ENCODE measurements around the gene B4GALNT3. TPM values are rescaled to one million over a fixed set of nuclear protein-coding genes. Genes with fewer than 3 reads are reported as not detected.

Gene B4GALNT3
- total RNA-seq, 1 donor from 2014 or later, result 32.5 TPM

- H3K4me1 Mint-ChIP-seq (ENCODE audit: unreplicated experiment), result peaks cover 25% of the 10 kb centered on the region
- peaks cover 19% of the 10 kb centered on the region for H3K36me3 Mint-ChIP-seq
- H3K27ac Mint-ChIP-seq, result peak overlapping the region; percentile 99
- DNase-seq (ENCODE audit: extremely low spot score, unreplicated experiment), result no peak
- TF ChIP-seq CTCF (conservative IDR thresholded peaks at IDR 0.05), result no peak
- peaks cover 6% of the 10 kb centered on the region for H3K9me3 Mint-ChIP-seq
- H3K4me3 Mint-ChIP-seq, result no peak overlapping the region
- H3K27me3 Mint-ChIP-seq, result peaks cover 4% of the 10 kb centered on the region
These were observed 80.0 kb downstream of the B4GALNT3 start for GRCh38 chr12:539540-540310.

GRCh38 chr12:541676-542324 lies 82.1 kb downstream of the B4GALNT3 start:
- peak overlapping the region; percentile 50 for H3K4me3 Mint-ChIP-seq
- H3K36me3 Mint-ChIP-seq, result peaks cover 19% of the 10 kb centered on the region
- no peak for DNase-seq (ENCODE audit: extremely low spot score, unreplicated experiment)
- peaks cover 6% of the 10 kb centered on the region for H3K9me3 Mint-ChIP-seq
- H3K27ac Mint-ChIP-seq, result peak overlapping the region; percentile 87
- H3K27me3 Mint-ChIP-seq, result peaks cover 10% of the 10 kb centered on the region
- peaks cover 25% of the 10 kb centered on the region for H3K4me1 Mint-ChIP-seq (ENCODE audit: unreplicated experiment)
- no peak for TF ChIP-seq CTCF (conservative IDR thresholded peaks at IDR 0.05)

- Mint-ChIP-seq H3K4me1 (ENCODE audit: unreplicated experiment) (peaks cover 25% of the 10 kb centered on the region), H3K9me3 (peaks cover 6% of the 10 kb centered on the region), H3K4me3 (peak overlapping the region; percentile 22), H3K27ac (peak overlapping the region; percentile 87), H3K27me3 (peaks cover 10% of the 10 kb centered on the region), H3K36me3 (peaks cover 18% of the 10 kb centered on the region)
- no peak for DNase-seq (ENCODE audit: extremely low spot score, unreplicated experiment)
- TF ChIP-seq CTCF (conservative IDR thresholded peaks at IDR 0.05), result no peak
These were observed 82.8 kb downstream of the B4GALNT3 start for GRCh38 chr12:542395-543113.

- Mint-ChIP-seq H3K4me1 (ENCODE audit: unreplicated experiment) (peaks cover 25% of the 10 kb centered on the region), H3K27ac (peak overlapping the region; percentile 87), H3K27me3 (peaks cover 10% of the 10 kb centered on the region), H3K4me3 (no peak overlapping the region), H3K9me3 (peaks cover 6% of the 10 kb centered on the region), H3K36me3 (peaks cover 15% of the 10 kb centered on the region)
- TF ChIP-seq CTCF (conservative IDR thresholded peaks at IDR 0.05), result no peak
- no peak for DNase-seq (ENCODE audit: extremely low spot score, unreplicated experiment)
These were observed 83.3 kb downstream of the B4GALNT3 start for GRCh38 chr12:543114-543451.

- no peak overlapping the region for H3K4me3 Mint-ChIP-seq
- H3K27me3 Mint-ChIP-seq, result peaks cover 10% of the 10 kb centered on the region
- no peak for TF ChIP-seq CTCF (conservative IDR thresholded peaks at IDR 0.05)
- H3K4me1 Mint-ChIP-seq (ENCODE audit: unreplicated experiment), result peaks cover 20% of the 10 kb centered on the region
- peak overlapping the region; percentile 49 for H3K27ac Mint-ChIP-seq
- no peak for DNase-seq (ENCODE audit: extremely low spot score, unreplicated experiment)
- peaks cover 15% of the 10 kb centered on the region for H3K36me3 Mint-ChIP-seq
- H3K9me3 Mint-ChIP-seq, result peaks cover 4% of the 10 kb centered on the region
These were observed 84.4 kb downstream of the B4GALNT3 start for GRCh38 chr12:544142-544541.

Data from type B pancreatic cell (in vitro differentiated cells).